Stimulated activated CD8-positive, alpha-beta memory T cell treated with anti-CD3 and anti-CD28 coated beads, Interleukin-2, amount 100 ng/mL, for 1 hour (primary cell): ENCODE data around the gene ASB16.

Source experiments
- DNase-seq, 2 donors: peaks; one replicate each; pipeline ENCODE4 v3.0.0-alpha.2; 2020; ENCODE audit warnings: low read depth in 2 of 2

Gene ASB16

GRCh38 chr17:44221862-44222111 lies 51.3 kb downstream of the ASB16 start:
- no peak for DNase-seq

GRCh38 chr17:44222112-44222869 lies 51.8 kb downstream of the ASB16 start:
- no peak for DNase-seq

GRCh38 chr17:44223541-44224071 lies 53.1 kb downstream of the ASB16 start:
- DNase-seq = no peak
